ENCODE measurements around the gene TBC1D9B. TPM values are rescaled to one million over a fixed set of nuclear protein-coding genes. Genes with fewer than 3 reads are reported as not detected.

Gene TBC1D9B
- total and polyA plus RNA-seq, 9 of the 15 experiments (the other 6 are each of a cell fraction or from before 2014, with no cell fraction given), result 2.9 to 59.1 (median 33.5) TPM

GRCh38 chr5:179819296-179820126 lies 88.2 kb downstream of the TBC1D9B start (continued):
- TF ChIP-seq YY1 (IDR thresholded peaks at IDR 0.05; ENCODE audit: borderline replicate concordance in 1 of 3, control insufficient read depth in 1 of 3, extremely low read depth in 1 of 3, insufficient read depth in 3 of 3, insufficient read length in 1 of 3, insufficient replicate concordance in 2 of 3, low read depth in 1 of 3, low read length in 2 of 3) (no peak), GABPB1 (CRISPR knock-in tag; IDR thresholded peaks at IDR 0.05) (no peak), KHSRP (IDR thresholded peaks at IDR 0.05) (no peak), DACH1 (IDR thresholded peaks at IDR 0.05; ENCODE audit: partially characterized antibody) (no peak), TGIF2 (CRISPR knock-in tag; IDR thresholded peaks at IDR 0.05) (no peak), CBX3 (IDR thresholded peaks at IDR 0.05; ENCODE audit: borderline replicate concordance in 1 of 2, low read length in 2 of 2) (no peak), ZNF695 (CRISPR knock-in tag; IDR thresholded peaks at IDR 0.05) (peak; percentile 92), TAF9B (IDR thresholded peaks at IDR 0.05; ENCODE audit: partially characterized antibody) (no peak), PCBP1 (IDR thresholded peaks at IDR 0.05; ENCODE audit: low read depth, low read length, poor library complexity, severe bottlenecking) (peak; percentile 75), HMGN3 (IDR thresholded peaks at IDR 0.05; ENCODE audit: borderline replicate concordance, extremely low read depth, insufficient read length, low read depth, low read length) (no peak), HNRNPUL1 (IDR thresholded peaks at IDR 0.05; ENCODE audit: low read length) (no peak), NFIX (CRISPR knock-in tag; IDR thresholded peaks at IDR 0.05; ENCODE audit: low read depth) (no peak), GATA2 (CRISPR knock-in tag; IDR thresholded peaks at IDR 0.05) (0 out of 2 replicates have a peak, but pooled peaks have one; percentile 13), RBM22 (IDR thresholded peaks at IDR 0.05; ENCODE audit: low read depth, low read length, poor library complexity, severe bottlenecking) (no peak), HEY1 (CRISPR knock-in tag; IDR thresholded peaks at IDR 0.05; ENCODE audit: borderline replicate concordance) (0 out of 2 replicates have a peak, but pooled peaks have one; percentile 29), PTTG1 (tag; IDR thresholded peaks at IDR 0.05; ENCODE audit: low read depth) (no peak), KLF13 (tag; IDR thresholded peaks at IDR 0.05; ENCODE audit: borderline replicate concordance, low read depth) (no peak; the same call in 1 of the 2 replicates), ZNF436 (CRISPR knock-in tag; IDR thresholded peaks at IDR 0.05) (no peak), MCM3 (IDR thresholded peaks at IDR 0.05) (no peak), THAP7 (CRISPR knock-in tag; IDR thresholded peaks at IDR 0.05) (no peak), ZNF12 (CRISPR knock-in tag; IDR thresholded peaks at IDR 0.05) (no peak), ZNF146 (CRISPR knock-in tag; IDR thresholded peaks at IDR 0.05; ENCODE audit: unreplicated experiment) (no peak), SNRNP70 (optimal IDR thresholded peaks at IDR 0.05; ENCODE audit: low read depth, low read length) (no peak), ETS2 (tag; IDR thresholded peaks at IDR 0.05; ENCODE audit: borderline replicate concordance, poor library complexity, severe bottlenecking) (peak; percentile 7), MTA1 (IDR thresholded peaks at IDR 0.05; ENCODE audit: borderline replicate concordance) (no peak; the same call in 1 of the 2 replicates), ZNF764 (CRISPR knock-in tag; IDR thresholded peaks at IDR 0.05; ENCODE audit: low read depth) (no peak), NR0B1 (IDR thresholded peaks at IDR 0.05; ENCODE audit: partially characterized antibody) (no peak)

Data from K562 (cell line).